Upper lobe of right lung (tissue), 1 donor: ENCODE data around the gene ZC3H12A. TPM values are rescaled to one million over a fixed set of nuclear protein-coding genes. Genes with fewer than 3 reads are reported as not detected.
"Not testable (repeated sequence)": the region's sequence is repeated elsewhere in the genome, so short reads cannot be mapped to it uniquely, and the experiment has no call there.

Experiments used
- ATAC-seq: fragments of 200-7000 bp; cut with Tn5 transposase; one replicate; pipeline ENCODE4 v1.9.1; 2020; ENCODE audit warnings: mild to moderate bottlenecking, moderate library complexity
- DNase-seq: peaks from one replicate; pipeline ENCODE4 v3.0.0-alpha.2; 2020
- H3K27ac ChIP-seq: fragments of 200-600 bp; one replicate; pipeline ENCODE4 v1.8.0; 2022
- H3K27me3 ChIP-seq: fragments of 200-600 bp; one replicate; pipeline ENCODE4 v1.8.0; 2022; ENCODE audit warnings: mild to moderate bottlenecking
- H3K36me3 ChIP-seq: fragments of 200-600 bp; one replicate; pipeline ENCODE4 v1.8.0; 2022
- H3K4me1 ChIP-seq: fragments of 200-600 bp; one replicate; pipeline ENCODE4 v1.8.0; 2022
- H3K4me3 ChIP-seq: fragments of 200-600 bp; one replicate; pipeline ENCODE4 v1.8.0; 2022; ENCODE audit warnings: mild to moderate bottlenecking
- H3K9me3 ChIP-seq: fragments of 200-600 bp; one replicate; pipeline ENCODE4 v1.8.0; 2022
- intact Hi-C: fragments of 100-400 bp; cut with DNase I; formaldehyde crosslinking; loops from one replicate; pipeline ENCODE4 v1.11.0; 2022
- total RNA-seq: library from RNA; stranded (reverse); fragmentation: NEBNext Ultra II Directional; extraction: Animal tissue kit (Norgen Biotek cat#: 25700); gene quantifications from one replicate; pipeline ENCODE4 v1.2.1, GENCODE V29; 2021
- TF ChIP-seq, protein P1 (sequence below): fragments of 200-600 bp; IDR thresholded peaks from one replicate; pipeline ENCODE4 v1.8.0; 2022; ENCODE audit warnings: antibody characterized with exemption
- donor health status: DM: no; HTN: yes; CAD: no; lungs with severe emphysema.

Gene ZC3H12A
- total RNA-seq, 1 donor from 2014 or later, result 22.9 TPM

DNA sequence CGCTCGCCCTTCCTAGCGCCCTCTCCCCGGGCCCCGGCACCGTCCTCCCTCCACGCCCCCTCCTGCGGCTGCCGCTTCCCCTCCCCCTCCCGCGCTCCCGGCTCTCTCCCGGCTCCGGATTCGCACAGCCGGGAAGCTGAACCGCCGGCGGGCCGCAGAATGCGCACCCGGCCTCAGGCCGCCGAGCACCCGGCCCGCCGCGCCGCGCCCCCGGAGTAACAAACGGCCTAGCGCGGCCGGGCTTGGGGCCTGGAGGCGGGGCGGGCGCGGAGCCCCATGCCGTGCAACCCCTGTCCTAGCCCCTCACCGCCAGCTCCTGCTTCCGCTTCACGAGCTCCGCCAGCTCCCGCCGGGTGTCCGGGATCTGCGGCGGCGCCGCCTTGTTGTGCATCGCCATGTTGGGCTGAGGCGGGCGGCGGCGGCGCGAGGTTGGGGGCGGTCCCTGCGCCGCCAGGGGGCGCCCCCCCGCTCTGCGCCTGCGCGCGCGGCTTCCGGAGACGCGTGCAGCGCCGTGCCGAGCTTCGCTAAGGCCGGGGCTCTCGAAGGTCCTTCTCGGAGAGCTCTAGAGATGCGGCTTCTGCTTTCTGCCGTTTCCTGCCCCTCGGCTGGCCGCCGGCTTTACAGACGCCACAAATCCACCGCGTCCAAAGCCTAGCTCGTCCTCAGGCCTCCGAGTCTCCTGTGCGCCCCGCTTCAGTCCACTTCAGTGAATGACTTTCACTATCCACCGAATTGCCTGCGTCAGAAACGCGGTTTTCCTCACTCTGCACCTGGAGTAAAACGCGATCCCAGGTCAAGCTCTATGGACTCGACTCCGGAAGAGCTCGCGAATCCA is 40.2 kb downstream of the ZC3H12A start, which contains the start of gene MEAF6:
Gene MEAF6 (minus strand): TSS at position 417 of the 835 bp plus-strand sequence. CDS start 20 bp downstream, at position 397.
- peak; percentile 93 for DNase-seq
- H3K27me3 ChIP-seq, result no peaks in the 10 kb centered on the region
- H3K27ac ChIP-seq, result peak within 1 kb of the TSS; percentile 95
- no peaks in the 10 kb centered on the region for H3K9me3 ChIP-seq
- peaks cover 26% of the 10 kb centered on the region for H3K36me3 ChIP-seq
- H3K4me1 ChIP-seq, result peaks cover 22% of the 10 kb centered on the region
- ATAC-seq, result peak; percentile 99
- peak within 1 kb of the TSS; percentile 82 for H3K4me3 ChIP-seq
- TF ChIP-seq, protein P1, sequence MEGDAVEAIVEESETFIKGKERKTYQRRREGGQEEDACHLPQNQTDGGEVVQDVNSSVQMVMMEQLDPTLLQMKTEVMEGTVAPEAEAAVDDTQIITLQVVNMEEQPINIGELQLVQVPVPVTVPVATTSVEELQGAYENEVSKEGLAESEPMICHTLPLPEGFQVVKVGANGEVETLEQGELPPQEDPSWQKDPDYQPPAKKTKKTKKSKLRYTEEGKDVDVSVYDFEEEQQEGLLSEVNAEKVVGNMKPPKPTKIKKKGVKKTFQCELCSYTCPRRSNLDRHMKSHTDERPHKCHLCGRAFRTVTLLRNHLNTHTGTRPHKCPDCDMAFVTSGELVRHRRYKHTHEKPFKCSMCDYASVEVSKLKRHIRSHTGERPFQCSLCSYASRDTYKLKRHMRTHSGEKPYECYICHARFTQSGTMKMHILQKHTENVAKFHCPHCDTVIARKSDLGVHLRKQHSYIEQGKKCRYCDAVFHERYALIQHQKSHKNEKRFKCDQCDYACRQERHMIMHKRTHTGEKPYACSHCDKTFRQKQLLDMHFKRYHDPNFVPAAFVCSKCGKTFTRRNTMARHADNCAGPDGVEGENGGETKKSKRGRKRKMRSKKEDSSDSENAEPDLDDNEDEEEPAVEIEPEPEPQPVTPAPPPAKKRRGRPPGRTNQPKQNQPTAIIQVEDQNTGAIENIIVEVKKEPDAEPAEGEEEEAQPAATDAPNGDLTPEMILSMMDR, result peak; percentile 67
- intact Hi-C loops, result no loop called here

DNA sequence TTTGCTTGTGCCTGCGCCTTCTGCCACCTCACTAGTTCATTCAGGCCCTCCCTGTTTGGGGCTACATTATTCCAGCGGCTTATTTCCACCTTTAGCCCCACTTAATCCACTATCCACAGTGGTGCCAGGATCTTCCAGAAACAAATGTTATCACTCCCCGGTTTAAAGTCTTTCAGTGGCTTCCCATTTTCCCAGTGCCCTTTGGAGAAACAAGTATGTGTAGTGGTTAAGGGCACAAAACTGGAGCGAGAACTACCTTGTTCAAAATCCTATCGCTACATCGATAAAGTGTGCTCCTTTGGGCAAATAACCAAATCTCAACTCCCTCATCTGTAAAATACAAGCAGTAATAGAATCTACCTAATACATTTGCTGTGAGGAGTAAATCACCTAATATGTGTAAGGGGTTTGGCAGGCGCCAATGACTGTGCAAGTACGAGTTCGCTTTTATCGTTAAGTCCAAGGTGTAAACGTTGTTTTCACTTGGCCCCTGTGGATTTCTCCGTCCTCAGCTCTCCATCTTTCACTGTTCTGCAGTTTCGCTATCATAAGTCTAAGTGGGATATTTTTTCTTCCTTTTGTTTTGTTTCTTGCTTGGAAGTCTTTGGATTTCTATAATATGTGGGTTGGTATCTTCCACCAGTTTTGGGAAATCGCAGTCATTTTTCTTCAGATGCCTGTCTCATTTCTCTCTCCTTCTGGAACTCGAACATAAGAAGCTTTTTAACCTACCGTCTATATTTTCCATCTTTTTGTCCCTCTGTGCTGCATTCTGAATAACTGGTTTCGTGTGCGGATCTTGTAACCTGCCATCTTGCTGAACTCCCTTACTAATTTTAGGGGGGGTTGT is 41.0 kb downstream of the ZC3H12A start:
- Histone ChIP-seq H3K27ac (peak overlapping the region; percentile 95), H3K36me3 (peaks cover 21% of the 10 kb centered on the region), H3K9me3 (no peaks in the 10 kb centered on the region), H3K4me3 (peak overlapping the region; percentile 82), H3K27me3 (no peaks in the 10 kb centered on the region), H3K4me1 (peaks cover 22% of the 10 kb centered on the region)
- intact Hi-C loops, result no loop called here
- DNase-seq (no peak), ATAC-seq (no peak)
- TF ChIP-seq, protein P1, result no peak

DNA sequence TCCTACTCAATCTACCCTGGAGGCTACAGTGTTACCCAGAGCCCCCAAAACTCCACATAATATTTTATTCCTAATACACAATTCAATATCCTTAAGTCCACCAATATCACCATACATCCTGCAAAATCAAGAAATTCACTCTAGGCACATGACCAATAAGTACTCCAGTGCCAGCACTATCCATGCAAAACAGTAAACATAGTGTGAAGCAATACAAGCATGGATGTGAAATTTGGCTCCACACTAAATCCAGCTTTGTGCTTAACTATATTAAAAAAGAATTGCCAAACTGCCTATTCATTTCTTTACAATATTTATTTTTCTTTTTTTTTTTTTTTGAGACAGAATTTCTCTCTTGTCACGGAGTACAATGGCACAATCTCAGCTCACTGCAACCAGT is 43.2 kb downstream of the ZC3H12A start:
- Histone ChIP-seq H3K4me3 (no peak overlapping the region), H3K36me3 (peaks cover under 1% of the 10 kb centered on the region), H3K27me3 (no peaks in the 10 kb centered on the region), H3K27ac (no peak overlapping the region), H3K9me3 (no peaks in the 10 kb centered on the region), H3K4me1 (peaks cover 17% of the 10 kb centered on the region)
- TF ChIP-seq, protein P1, result no peak
- intact Hi-C loops, result no loop called here
- no peak for ATAC-seq
- DNase-seq, result no peak

DNA sequence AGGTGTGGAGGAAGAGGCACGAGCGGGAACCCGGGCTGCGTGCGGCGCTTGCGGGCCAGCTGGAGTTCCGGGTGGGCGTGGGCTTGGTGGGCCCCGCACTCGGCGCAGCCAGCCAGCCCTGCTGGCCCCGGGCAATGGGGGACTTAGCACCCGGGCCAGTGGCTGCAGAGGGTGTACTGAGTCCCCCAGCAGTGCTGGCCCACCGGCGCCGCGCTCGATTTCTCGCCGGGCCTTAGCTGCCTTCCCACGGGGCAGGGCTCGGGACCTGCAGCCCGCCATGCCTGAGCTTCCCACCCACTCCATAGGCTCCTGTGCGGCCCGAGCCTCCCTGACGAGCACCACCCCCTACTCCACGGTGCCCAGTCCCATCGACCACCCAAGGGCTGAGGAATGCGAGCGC is 43.9 kb downstream of the ZC3H12A start:
- ATAC-seq, H3K9me3 ChIP-seq, H3K4me3 ChIP-seq, H3K36me3 ChIP-seq, H3K27ac ChIP-seq, intact Hi-C loops, H3K27me3 ChIP-seq, DNase-seq: not testable (repeated sequence)
- peaks cover 12% of the 10 kb centered on the region for H3K4me1 ChIP-seq

DNA sequence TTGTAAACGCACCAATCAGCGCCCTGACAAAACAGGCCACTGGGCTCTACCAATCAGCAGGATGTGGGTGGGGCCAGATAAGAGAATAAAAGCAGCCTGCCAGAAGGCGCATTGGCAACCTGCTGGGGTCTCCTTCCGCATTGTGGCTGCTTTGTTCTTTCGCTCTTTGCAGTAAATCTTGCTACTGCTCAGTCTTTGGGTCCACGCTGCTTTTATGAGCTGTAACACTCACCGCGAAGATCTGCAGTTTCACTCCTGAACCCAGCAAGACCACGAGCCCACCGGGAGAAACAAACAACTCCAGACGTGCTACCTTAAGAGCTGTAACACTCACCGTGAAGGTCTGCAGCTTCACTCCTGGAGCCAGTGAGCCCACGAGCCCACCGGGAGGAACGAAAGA is 44.5 kb downstream of the ZC3H12A start:
- H3K27me3 ChIP-seq, H3K4me3 ChIP-seq, H3K4me1 ChIP-seq, H3K36me3 ChIP-seq, DNase-seq, H3K9me3 ChIP-seq, intact Hi-C loops, ATAC-seq, H3K27ac ChIP-seq: not testable (repeated sequence)

DNA sequence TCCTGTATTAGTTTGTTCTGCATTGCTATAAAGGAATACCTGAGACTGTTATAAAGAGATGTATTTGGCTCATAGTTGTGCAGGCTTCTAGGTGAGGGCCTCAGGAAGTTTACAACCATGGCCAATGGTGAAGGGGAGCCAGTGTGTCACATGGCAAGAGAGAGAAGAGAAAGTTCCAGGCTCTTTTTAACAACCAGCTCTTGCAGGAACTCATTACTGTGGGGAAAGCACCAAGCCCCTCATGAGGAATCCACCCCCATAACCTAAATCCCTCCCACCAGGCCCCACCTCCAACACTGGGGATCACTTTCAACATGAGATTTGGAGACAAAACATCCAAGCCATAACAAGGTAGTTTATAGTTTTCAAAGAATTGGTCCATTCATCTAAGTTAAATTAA is 45.2 kb downstream of the ZC3H12A start:
- Histone ChIP-seq H3K36me3 (no peaks in the 10 kb centered on the region), H3K9me3 (no peaks in the 10 kb centered on the region), H3K27ac (no peak overlapping the region), H3K4me3 (no peak overlapping the region), H3K27me3 (no peaks in the 10 kb centered on the region), H3K4me1 (peaks cover 6% of the 10 kb centered on the region)
- TF ChIP-seq, protein P1, result no peak
- no peak for DNase-seq
- intact Hi-C loops, result no loop called here
- no peak for ATAC-seq

DNA sequence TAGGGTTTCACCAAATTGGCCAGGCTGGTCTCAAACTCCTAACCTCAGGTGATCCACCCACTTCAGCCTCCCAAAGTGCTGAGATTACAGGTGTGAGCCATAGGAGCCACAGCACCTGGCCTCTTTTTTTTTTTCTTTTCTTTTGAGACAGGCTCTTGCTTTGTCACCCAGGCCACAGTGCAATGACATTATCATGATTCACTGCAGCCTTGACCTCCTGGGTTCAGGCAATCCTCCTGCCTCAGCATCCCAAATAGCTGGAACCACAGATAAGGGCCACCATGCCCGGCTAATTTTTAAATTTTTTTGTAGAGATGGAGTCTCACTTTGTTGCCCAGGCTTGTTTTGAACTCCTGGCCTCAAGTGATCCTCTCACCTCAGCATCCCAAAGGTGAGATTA is 55.5 kb downstream of the ZC3H12A start:
- ATAC-seq, result not testable (repeated sequence)

DNA sequence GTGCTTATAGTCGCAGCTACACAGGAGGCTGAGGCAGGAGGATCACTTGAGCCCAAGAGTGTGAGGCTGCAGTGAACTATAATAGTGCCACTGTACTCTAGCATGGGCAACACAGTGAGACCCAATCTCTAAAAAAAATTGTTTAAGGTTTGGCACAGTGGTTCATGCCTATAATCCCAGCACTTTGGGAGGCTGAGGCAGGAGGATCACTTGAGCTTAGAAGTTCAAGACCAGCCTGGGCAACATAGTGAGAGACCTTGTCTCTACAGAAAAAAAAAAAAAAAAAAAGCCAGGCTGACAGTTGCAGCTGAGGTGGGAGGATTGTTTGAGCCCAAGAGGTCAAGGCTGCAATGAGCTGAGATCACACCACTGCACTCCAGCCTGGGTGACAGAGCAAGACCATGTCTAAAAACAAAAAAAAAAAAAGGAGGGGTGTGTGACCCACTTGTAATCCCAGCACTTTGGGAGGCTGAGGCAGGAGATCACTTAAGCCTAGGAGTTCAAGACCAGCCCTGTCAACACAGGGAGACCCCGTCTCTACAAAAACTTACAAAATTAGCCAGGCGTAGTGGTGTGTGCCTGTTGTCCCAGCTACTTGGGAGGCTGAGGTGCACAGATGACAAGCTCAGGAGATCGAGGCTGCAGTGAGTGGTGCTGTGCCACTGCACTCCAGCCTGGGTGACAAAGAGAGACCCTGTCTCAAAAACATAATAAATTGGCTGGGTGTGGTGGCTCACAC is 58.2 kb downstream of the ZC3H12A start:
- H3K27ac ChIP-seq, H3K9me3 ChIP-seq, H3K4me3 ChIP-seq, DNase-seq, intact Hi-C loops, H3K27me3 ChIP-seq, ATAC-seq: not testable (repeated sequence)
- Histone ChIP-seq H3K36me3 (peaks cover 18% of the 10 kb centered on the region), H3K4me1 (peaks cover 15% of the 10 kb centered on the region)

More for the DNA sequence above, 55.5 kb downstream of the ZC3H12A start:
- peaks cover 15% of the 10 kb centered on the region for H3K4me1 ChIP-seq
- intact Hi-C loops, DNase-seq, H3K4me3 ChIP-seq, H3K36me3 ChIP-seq, H3K27me3 ChIP-seq, H3K27ac ChIP-seq, H3K9me3 ChIP-seq: not testable (repeated sequence)
